K562 (cell line): ENCODE results near the gene TMEM88.

Experiments used
- ESRRA ChIP-seq: fragments of 450-650 bp; IDR thresholded peaks from 2 replicates; pipeline ENCODE4 v1.6.1; 2014; ENCODE audit warnings: low read depth, mild to moderate bottlenecking, moderate library complexity, borderline replicate concordance
- RBM22 ChIP-seq: fragments of 200-400 bp; formaldehyde crosslinking; IDR thresholded peaks from 2 replicates; pipeline ENCODE4 v1.6.1; 2018; ENCODE audit warnings: low read length, low read depth; ENCODE audit not compliant: poor library complexity, severe bottlenecking
- RCOR1 ChIP-seq, 2 experiments: IDR thresholded peaks; 2 replicates each; pipeline ENCODE4 v1.6.1; 2012; ENCODE audit warnings: low read depth in 2 of 2, low read length in 2 of 2, borderline replicate concordance in 1 of 2, improper control_type of control experiment in 1 of 2
- TFE3 ChIP-seq: fragments of 450-650 bp; formaldehyde crosslinking; IDR thresholded peaks from 2 replicates; pipeline ENCODE4 v1.4.0; 2020; ENCODE audit warnings: mild to moderate bottlenecking, mixed read lengths

GRCh38 chr17:7850701-7851437 lies 4.0 kb upstream of the TMEM88 start:
- no peak for TF ChIP-seq RCOR1 (IDR thresholded peaks at IDR 0.05; ENCODE audit: borderline replicate concordance in 1 of 2, low read depth in 2 of 2, low read length in 2 of 2)
- TF ChIP-seq RBM22, result no peak
- TF ChIP-seq ESRRA, result no peak
- no peak for TF ChIP-seq TFE3 (CRISPR knock-in tag)
